ENCODE data around the gene TRIM56.

- TF ChIP-seq CTCF (IDR thresholded peaks at IDR 0.05) (no peak), POLR2A (IDR thresholded peaks at IDR 0.05) (no peak)
These were observed 29.2 kb downstream of the TRIM56 start for GRCh38 chr7:101114492-101114891.

Data from uterus (tissue), 2 donors.